GM21447 (cell line): ENCODE results near the gene GAB1.

Experiments
- ATAC-seq: cut with Tn5 transposase; IDR thresholded peaks from one replicate; pipeline ENCODE4 v1.9.1; 2021; ENCODE audit not compliant: unreplicated experiment

GAB1 gene

DNA sequence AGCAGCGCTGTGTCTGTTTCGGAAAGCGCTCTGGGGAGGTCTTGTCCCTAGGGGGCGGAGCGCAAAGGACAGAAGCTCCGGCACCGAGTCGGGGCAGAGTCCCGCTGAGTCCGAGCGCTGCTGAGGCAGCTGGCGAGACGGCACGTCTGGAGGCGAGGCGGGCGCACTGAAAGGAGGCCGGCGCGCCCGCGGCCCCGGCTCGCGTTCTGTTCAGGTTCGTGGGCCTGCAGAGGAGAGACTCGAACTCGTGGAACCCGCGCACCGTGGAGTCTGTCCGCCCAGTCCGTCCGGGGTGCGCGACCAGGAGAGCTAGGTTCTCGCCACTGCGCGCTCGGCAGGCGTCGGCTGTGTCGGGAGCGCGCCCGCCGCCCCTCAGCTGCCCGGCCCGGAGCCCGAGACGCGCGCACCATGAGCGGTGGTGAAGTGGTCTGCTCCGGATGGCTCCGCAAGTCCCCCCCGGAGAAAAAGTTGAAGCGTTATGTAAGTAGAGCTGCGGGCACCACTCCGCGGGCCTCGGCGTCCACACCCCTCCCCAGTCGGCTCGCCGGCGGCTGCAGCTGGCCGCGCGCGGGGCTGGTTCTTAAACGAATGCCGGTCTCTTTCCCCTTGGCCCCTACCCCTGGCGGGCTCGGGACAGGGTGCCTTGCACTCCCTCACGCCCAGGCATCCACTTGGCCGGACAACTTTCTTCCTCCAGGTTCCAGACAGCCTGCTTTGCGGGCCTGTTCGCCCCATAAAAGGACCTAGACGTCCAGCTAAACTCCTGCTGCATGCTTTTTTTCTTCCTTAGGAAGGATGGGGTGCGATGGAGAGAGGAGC lies at the start of gene GAB1:
Gene GAB1, plus strand, starts transcription at position 96 of the 819 bp plus-strand sequence. Its CDS starts 313 bp downstream, at position 409.
- ATAC-seq = peak; percentile 75

DNA sequence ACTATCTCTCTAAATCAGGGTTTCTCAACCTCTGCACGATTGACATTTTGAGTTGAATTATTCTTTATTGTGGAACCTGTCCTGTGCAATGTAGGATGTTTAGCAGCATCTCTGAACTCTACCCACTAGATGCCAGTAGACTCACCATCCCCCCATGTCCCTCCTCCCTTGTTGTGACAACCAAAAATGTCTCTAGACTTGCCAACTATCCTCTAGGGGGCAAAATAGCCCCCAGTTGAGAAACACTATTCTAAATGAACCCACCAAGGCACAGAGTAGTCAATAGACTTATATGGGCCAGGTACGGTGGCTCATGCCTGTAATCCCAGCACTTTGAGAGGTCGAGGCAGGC lies 49.1 kb upstream of the GAB1 start:
- ATAC-seq = no peak

DNA sequence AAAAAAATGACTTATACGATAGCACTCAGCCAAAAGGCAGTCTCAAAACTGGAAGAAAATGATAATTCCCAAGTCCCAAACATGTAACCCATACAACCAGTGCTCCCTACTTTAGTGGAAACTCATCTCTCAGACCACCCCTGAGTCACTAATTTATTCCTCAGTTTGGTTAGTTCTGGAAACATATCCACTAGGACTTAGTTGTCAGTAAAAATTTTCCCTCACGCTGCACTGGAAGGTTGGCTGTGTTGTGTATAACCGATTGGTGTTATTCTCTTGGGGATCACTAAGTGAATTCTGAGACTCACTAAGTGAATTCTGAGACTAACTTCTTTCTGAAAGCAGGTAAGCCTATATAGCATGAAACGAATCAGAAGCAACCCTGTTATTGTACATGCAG lies 48.5 kb upstream of the GAB1 start:
- ATAC-seq = no peak

DNA sequence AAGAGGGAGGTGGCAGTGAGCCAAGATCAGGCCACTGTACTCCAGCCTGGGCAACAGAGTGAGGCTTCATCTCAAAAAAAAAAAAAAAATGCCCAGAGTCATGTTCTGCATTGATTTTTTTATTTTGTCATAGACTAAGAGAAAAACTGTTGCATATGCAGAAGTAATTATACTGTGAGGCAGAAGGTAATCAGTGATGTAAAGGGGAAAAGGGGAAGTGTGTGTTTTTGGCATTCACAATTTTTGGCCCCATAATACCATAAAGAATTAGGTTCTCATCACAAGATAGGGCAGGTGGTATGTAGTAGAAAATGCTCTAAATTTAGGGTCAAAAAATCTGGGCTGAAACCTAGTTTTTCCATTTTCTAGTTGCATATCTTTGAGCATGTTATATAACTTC lies 47.3 kb upstream of the GAB1 start:
- ATAC-seq = no peak

DNA sequence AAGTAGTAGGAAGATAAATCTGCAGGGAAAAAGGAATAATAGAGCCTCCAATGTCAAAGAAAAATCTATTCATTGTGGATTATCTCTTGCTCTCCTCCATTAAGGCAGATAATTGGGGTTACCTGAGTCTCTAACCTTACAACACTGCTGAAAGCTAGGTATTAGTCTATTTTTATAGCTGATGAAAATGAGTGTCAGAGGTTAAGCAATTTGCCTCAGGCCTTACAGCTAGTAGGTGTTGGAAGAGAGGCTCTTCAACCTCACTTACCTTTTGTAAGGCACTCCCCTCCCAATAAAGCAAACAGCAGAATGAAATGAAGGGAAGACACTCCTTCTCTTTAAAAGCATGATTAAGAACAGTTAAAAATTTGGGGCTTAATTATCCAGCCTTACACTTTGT lies 45.4 kb upstream of the GAB1 start:
- no peak for ATAC-seq

DNA sequence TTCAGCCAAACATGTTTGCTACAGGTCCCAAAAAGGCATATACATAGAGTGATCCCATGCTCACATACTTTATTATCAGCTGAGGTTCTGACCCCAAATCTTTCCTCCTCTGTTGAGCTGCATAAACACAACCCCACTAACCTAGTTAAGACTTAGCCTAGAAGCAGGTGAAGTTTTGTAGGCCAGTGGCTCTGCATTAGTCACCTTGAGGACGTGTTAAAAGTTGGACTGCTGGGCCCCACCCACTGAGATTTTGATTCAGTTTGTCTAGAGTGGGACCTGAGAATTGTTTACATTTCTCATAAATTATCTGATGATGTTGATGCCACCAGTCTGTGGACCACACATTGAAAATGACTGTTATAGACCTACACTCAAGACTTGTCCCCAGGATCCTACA lies 43.8 kb upstream of the GAB1 start:
- no peak for ATAC-seq

DNA sequence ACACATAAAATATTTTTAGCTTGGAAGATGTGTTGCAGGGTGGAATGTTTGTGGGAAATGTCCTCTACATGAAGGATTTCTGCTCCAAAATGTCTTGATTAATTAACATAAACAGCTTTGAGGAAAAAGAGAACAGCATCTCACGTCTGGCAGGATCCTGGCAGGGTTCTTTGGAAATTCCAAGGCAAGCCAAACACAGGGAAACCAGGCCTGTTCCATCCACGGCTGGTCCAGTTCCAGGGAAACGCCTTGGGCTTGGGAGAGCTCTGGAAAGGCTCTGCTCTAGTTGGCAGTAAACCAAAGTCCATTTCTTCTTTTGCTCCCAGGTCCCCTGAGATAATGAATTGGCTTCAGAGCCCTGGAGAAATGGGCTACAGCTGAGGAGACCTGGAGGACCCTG lies 42.4 kb upstream of the GAB1 start:
- ATAC-seq = no peak

DNA sequence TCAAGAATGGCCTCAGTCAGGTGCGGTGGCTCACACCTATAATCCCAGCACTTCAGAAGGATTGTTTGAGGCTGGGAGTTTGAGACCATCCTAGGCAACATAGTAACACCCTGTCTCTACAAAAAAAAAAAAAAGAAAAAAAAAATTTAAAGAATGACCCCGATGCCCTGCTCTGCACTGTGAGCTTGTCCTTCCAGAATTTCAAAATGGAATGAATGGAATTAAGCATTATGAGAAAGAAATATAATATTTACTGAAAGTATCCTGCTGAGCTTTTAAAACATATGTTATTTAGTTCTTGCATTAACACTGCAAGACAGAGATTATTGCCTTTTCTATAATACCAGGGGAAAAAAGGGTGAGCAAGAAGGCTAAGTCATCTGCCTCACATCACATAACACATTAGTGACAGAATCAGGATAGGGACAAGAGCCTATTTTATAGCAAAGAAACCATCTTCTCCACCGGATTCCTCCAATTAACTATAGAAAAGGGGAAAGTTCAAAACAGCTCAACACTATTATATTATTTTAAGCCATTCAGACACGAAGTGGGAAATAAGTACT lies 41.9 kb upstream of the GAB1 start:
- no peak for ATAC-seq

DNA sequence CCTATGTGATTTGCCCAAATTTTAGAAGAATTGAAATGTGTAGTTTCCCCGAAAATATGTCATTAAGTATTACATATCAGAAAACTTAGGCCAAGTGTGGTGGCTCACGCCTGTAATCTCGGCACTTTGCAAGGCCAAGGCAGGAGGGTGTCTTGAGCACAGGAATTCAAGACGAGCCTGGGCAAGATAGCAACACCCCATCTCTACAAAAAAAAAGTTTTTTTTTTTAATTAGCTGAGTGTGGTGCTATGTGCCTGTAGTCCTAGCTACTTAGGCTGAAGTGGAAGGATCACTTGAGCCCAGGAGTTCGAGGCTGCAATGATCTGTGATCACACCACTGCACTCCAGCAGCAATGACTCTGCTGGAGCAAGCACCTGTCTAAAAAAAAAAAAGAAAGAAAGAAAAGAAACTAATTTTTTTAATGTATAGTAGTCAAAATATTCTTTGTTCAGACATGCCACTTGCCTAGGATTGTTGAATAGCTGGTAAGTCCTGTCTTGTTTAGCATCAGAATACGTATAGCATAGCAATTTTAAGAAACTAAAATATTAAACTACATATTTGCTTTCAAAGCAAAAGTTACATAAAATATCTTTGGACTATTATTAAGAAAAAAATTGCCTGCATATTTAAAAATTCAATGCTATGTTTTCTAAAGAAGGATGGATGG lies 40.1 kb upstream of the GAB1 start:
- no peak for ATAC-seq

DNA sequence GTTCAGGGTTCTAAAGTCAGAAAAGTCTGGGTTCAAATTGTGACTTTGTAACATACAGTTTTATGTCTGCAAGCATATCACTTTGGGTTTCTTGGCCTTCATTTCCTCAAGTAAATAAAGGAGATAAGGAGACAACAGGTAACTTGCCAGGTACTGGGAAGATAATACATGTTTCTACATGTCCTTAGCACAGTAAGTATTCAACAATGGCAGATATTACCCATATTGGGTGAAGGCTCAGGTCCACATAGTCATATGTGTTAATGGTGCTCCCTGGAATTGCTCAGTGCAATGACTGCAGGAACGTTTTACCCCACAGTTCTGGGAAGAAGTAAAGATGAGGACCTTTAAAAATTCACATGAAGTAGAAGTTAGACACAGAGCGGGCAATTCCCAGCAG lies 35.8 kb upstream of the GAB1 start:
- ATAC-seq = no peak

DNA sequence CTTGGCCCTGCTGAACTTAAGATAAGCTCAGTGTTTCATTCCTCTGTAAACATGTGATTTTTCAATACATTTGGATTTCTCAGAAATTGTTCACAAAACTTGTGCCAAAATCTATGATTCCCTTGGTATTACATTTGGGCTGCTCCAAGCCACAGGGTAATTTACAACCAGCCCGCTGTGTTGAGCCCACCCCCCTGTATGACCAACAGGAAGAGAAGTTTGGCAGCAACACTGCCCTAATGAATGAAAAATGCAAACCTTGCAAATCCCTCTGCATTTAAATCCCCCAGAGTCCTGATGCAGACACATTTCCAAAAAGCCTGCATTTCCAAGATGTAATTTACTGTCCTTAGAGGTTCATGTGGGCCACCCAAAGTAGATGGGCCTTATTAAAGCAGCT lies 34.1 kb upstream of the GAB1 start:
- no peak for ATAC-seq

DNA sequence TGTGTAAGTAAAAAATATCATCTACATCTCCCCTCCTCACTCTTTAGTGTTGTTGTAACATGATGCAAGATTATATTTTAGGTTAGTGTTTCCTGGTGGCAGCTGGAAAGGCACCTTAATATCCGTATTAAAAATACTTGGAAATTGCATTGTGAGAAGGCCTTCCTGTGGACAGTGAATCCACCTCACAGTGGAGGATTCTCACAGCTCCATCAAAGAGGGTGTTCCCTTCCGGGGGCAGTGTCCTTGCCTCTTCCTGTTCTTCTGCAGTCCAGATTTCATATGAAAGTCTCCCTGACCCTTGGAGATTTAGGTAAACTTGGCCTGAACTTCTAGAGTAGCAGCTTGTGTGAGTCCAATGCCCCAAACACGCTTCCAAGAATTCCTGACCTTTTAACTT lies 29.9 kb upstream of the GAB1 start:
- no peak for ATAC-seq

DNA sequence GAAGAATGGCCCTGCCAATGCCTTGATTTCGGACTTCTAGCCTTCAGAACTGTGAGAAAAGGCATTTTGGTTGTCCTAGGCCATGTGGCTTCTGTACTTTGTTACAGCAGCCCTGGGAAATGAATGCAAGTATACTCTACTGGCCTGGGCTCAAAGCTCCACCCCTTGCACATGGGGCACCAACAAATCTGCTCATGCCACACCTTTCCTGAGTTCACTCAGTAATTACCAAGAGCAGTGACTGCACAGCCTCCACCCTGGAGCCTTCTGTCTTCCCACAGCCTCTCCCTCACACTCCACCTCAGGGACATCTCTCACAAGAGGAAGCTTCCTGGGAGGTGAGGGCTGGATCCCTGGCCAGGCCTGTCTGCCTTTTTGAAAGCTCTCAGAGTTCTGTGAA lies 29.1 kb upstream of the GAB1 start:
- ATAC-seq = no peak

DNA sequence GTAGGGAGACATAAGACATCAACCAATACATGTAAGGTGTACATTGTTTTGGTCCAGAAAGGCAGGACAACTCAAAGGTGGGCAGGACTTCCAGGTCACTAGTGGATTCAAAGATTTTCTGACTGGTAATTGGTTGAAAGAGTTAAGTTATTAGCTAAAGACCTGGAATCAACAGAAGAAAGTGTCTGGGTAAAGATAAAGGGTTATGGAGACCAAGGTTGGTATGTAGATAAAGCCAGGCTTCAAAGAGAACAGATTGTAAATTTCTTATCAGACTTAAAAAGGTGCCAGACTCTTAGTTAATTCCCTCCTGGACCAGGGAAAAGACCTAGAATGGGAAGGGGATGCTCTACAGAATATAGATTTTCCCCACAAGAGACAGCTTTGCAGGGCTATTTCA lies 28.3 kb upstream of the GAB1 start:
- ATAC-seq = no peak

DNA sequence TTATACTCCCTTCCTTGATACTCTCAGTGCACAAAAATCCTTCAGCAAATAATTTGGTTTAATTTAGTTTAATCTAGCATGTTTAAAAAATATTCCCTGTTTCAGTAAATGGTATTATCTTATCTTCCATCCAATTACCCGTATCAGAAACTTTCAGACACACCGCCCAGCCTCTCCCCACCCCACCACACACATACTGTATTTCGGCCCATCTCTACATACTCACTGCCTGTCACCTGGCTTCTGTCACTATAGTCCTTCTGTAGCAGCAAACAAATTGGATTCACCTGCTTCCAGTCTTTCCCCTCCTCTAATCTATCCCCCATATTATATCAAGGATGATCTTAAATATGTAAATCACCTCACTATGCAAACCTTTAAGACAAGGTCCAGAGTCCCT lies 24.8 kb upstream of the GAB1 start:
- no peak for ATAC-seq

DNA sequence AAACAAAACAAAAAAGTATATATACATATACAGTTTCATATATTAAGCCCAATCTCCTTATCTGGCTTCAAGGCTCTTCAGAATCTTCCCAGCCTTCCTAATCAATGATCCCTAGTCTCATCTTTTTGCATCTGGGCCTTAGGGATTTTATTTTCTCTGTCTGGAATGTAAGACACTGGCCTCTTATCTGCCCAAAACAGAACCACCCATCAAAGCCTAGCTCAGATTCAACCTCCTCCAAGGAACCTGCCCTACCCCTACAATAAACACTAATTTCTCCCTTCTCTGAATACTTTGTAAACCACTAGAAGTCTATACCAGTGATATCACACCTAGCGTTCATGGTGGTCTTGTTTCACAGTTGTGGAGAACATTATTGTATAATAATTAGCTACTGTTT lies 23.2 kb upstream of the GAB1 start:
- ATAC-seq = no peak

DNA sequence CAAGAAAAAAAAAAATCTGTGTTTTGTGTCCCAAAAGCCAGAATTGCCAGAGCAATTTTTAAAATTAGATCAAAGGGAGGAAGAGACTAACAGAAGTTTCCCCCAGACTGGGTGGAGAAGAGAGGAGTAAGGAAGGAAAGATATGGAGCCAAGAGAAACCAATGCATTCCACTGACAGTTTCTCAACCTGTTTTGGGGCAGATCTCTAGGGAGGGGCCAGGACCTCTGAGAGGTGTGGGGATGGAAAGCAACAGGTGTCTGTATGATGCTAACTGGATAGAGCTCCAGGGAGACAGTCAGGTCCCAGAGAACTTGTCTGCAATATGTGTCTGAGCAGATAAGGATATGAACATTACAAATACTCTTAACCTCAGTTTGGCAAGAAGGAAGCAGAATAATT lies 22.7 kb upstream of the GAB1 start:
- no peak for ATAC-seq

DNA sequence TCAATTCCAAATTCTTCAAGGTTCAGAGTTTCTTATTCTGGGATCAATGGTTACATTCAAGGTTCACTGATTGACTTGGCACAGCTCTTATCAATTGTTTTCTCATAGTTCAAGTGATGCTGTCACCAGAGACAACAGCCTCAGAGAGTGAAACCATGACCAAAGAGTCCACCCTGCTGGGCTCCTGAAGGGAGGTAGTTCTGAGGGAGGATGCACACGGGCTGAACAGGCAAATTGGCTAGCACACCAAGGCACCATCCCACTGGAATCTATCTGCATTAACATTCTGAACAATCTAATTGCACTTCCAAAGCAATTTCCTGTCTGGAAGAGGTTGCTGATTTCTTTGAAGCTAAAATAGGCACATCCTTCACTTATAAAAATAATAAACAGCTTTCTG lies 16.6 kb upstream of the GAB1 start:
- ATAC-seq = no peak

DNA sequence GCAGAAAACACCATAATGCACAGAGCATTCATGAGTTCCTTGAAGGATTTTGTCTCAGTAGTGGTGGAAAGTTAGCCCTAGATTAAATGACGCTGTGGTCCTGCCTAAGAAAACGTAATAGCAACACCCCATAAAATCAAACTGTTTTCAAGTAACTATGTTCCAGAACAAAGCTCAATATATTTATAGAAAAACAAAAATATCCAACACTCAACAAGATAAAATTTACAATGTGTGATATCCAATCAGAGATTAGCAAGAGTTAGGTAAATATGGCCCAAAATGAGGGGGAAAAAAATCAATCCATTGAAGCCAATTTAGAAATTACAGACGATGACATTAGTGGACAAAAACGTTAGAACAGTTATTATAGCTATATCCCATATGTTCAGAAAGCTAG lies 9.9 kb upstream of the GAB1 start:
- no peak for ATAC-seq

DNA sequence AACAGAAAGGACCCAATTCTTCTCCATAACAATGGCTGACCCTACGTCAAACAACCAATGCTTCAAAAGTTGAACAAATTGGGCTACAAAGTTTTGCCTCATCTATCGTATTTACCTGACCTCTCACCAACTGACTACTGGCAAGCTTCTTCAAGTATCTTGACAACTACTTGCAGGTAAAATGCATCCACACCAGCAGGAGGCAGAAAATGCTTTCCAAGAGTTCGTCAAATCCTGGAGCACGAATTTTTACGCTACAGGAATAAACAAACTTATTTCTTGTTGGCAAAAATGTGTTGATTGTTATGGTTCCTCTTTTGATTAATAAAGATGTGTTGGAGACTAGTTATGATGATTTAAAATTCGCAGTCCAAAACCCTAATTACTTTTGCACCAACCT lies 6.7 kb upstream of the GAB1 start:
- no peak for ATAC-seq

DNA sequence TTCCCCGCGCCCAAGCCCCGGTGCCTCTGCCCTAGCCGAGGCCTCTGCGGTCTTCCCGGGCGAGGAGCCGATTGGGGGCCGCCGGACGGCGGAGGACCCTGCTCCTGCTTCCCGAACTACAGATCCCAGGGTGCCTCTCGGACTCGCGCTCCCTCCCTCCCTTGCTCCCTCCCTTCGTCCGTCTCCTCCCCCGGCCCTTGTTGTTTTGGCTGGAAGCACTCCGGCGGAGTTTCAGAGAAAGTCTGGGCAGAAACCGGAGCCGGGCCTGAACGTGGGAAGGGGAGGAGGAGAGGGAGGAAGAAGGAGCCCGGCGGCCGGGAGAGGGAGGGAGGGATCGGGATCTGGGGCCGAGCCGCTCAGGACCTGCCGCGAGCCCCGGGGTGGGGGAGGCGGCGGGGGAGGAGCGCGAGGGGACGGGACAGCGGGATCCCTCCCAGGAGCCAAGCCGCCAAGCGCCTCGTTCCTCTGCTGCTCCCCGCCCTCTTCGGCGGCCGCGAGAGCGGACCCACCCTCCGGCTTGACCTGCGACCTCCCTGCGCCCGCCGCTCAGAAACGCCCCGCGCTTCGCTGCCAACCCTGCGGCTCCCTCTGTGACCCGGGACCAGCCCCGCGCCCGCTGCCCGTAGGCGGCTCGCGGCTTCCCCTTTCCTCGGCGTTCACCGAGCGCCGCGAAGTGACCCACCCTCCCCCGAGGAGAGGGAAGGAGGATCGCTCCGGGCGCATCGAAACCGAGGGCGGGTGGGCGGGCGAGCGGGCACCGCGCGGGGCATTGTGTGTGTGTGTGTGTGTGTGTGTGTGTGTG lies 496 bp upstream of the GAB1 start:
- peak; percentile 51 for ATAC-seq
